ENCODE data around the gene GMEB1.
"Not testable (repeated sequence)": the region's sequence is repeated elsewhere in the genome, so short reads cannot be mapped to it uniquely, and the experiment has no call there.

GMEB1 gene

GRCh38 chr1:28668191-28668955 is at the start of gene GMEB1:
TSS of gene GMEB1 (plus strand) at chr1:28668784. CDS start at chr1:28683613, 14,829 bp downstream.
- DNase-seq (ENCODE audit: low spot score) = peak; percentile 93

GRCh38 chr1:28631713-28632112 is 36.9 kb upstream of the GMEB1 start:
- DNase-seq (ENCODE audit: low spot score) = no peak

- no peak for DNase-seq (ENCODE audit: low spot score)
Observed at GRCh38 chr1:28632560-28632959, 36.0 kb upstream of the GMEB1 start.

GRCh38 chr1:28640766-28641165 is 27.8 kb upstream of the GMEB1 start:
- no peak for DNase-seq (ENCODE audit: low spot score)

GRCh38 chr1:28642056-28642846 is 26.3 kb upstream of the GMEB1 start:
- no peak for DNase-seq (ENCODE audit: low spot score)

- DNase-seq (ENCODE audit: low spot score) = peak; percentile 89
Observed at GRCh38 chr1:28642847-28643635, 25.5 kb upstream of the GMEB1 start, which contains the start of gene TAF12. TSS of gene TAF12 (minus strand) at chr1:28643067. CDS start at chr1:28622081, 20,986 bp downstream.

- DNase-seq (ENCODE audit: low spot score) = no peak
Observed at GRCh38 chr1:28644494-28644893, 24.1 kb upstream of the GMEB1 start.

GRCh38 chr1:28645406-28645805 is 23.2 kb upstream of the GMEB1 start:
- DNase-seq (ENCODE audit: low spot score) = not testable (repeated sequence)

- DNase-seq (ENCODE audit: low spot score) = no peak
Observed at GRCh38 chr1:28646040-28646439, 22.5 kb upstream of the GMEB1 start.

GRCh38 chr1:28648008-28648473 is 20.5 kb upstream of the GMEB1 start:
- DNase-seq (ENCODE audit: low spot score) = peak; percentile 88

- DNase-seq (ENCODE audit: low spot score) = peak; percentile 85
Observed at GRCh38 chr1:28648474-28649198, 19.9 kb upstream of the GMEB1 start, which contains the start of gene RNU11. TSS of gene RNU11 (plus strand) at chr1:28648600.

- not testable (repeated sequence) for DNase-seq (ENCODE audit: low spot score)
Observed at GRCh38 chr1:28653063-28653462, 15.5 kb upstream of the GMEB1 start.

- not testable (repeated sequence) for DNase-seq (ENCODE audit: low spot score)
Observed at GRCh38 chr1:28653870-28654269, 14.7 kb upstream of the GMEB1 start.

- not testable (repeated sequence) for DNase-seq (ENCODE audit: low spot score)
Observed at GRCh38 chr1:28655448-28656311, 12.9 kb upstream of the GMEB1 start.

GRCh38 chr1:28656335-28656734 is 12.2 kb upstream of the GMEB1 start:
- no peak for DNase-seq (ENCODE audit: low spot score)

GRCh38 chr1:28663871-28664470 is 4.6 kb upstream of the GMEB1 start:
- no peak for DNase-seq (ENCODE audit: low spot score)

GRCh38 chr1:28666806-28667205 is 1.8 kb upstream of the GMEB1 start:
- DNase-seq (ENCODE audit: low spot score) = no peak

GRCh38 chr1:28668956-28669723 is 556 bp downstream of the GMEB1 start:
- peak; percentile 87 for DNase-seq (ENCODE audit: low spot score)

GRCh38 chr1:28671254-28671780 is 2.7 kb downstream of the GMEB1 start:
- no peak for DNase-seq (ENCODE audit: low spot score)
